Stimulated activated memory B cell treated with anti-CD40 and anti-IgM and Interleukin-4, amounts not matched to agents 10 μg/mL and 1 μg/mL and 100 μg/mL, for 72 hours (primary cell): ENCODE measurements around the gene CMTM3.
"Not testable (repeated sequence)": the region's sequence is repeated elsewhere in the genome, so short reads cannot be mapped to it uniquely, and the experiment has no call there.

ENCODE experiments used
- ATAC-seq: fragments of 150-1000 bp; cut with Tn5 transposase; 2 replicates; pipeline ENCODE4 v1.10.0; 2021
- H3K27ac Mint-ChIP-seq: one replicate; pipeline ENCODE4 v1.8.0; 2022; ENCODE audit warnings: mild to moderate bottlenecking, mixed read lengths
- H3K27me3 Mint-ChIP-seq: one replicate; pipeline ENCODE4 v1.8.0; 2022; ENCODE audit warnings: mixed read lengths
- H3K36me3 Mint-ChIP-seq: one replicate; pipeline ENCODE4 v1.8.0; 2022; ENCODE audit warnings: mixed read lengths
- H3K4me1 Mint-ChIP-seq: one replicate; pipeline ENCODE4 v1.8.0; 2022; ENCODE audit warnings: mixed read lengths
- H3K4me3 Mint-ChIP-seq: one replicate; pipeline ENCODE4 v1.8.0; 2022; ENCODE audit warnings: mild to moderate bottlenecking, moderate library complexity, mixed read lengths
- H3K9me3 Mint-ChIP-seq: one replicate; pipeline ENCODE4 v1.8.0; 2022; ENCODE audit warnings: mixed read lengths

Gene CMTM3

GRCh38 chr16:66631558-66631957 lies 27.1 kb downstream of the CMTM3 start:
- not testable (repeated sequence) for H3K4me1 Mint-ChIP-seq, ATAC-seq, H3K4me3 Mint-ChIP-seq, H3K9me3 Mint-ChIP-seq, H3K36me3 Mint-ChIP-seq, H3K27ac Mint-ChIP-seq
- peaks cover 46% of the 10 kb centered on the region for H3K27me3 Mint-ChIP-seq

GRCh38 chr16:66634527-66635196 lies 30.2 kb downstream of the CMTM3 start:
- ATAC-seq = no peak
- no peak overlapping the region for H3K27ac Mint-ChIP-seq
- no peaks in the 10 kb centered on the region for H3K9me3 Mint-ChIP-seq
- no peak overlapping the region for H3K4me3 Mint-ChIP-seq
- H3K4me1 Mint-ChIP-seq = no peaks in the 10 kb centered on the region
- peaks cover 66% of the 10 kb centered on the region for H3K27me3 Mint-ChIP-seq
- no peaks in the 10 kb centered on the region for H3K36me3 Mint-ChIP-seq

DNA sequence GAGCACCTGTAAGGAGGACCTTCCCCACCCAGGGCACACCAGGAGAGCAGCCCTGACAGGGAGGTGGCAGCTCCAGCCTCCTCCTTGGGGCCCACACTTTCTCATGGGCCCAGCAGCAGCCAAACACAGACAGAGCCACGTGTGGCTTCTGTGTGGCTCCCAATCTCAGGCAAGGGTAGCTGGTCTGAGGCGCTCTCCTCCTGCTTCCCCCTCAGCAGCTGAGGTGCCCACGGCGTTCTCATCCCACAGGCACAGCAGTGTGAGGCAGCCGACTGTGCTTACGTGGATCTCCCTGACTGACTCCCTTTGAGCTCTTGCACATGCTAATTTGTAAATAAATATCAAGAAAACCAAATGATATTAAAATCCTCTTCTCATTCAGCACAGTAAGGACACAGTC lies 30.9 kb downstream of the CMTM3 start:
- no peak for ATAC-seq
- Mint-ChIP-seq H3K9me3 (no peaks in the 10 kb centered on the region), H3K27me3 (peaks cover 66% of the 10 kb centered on the region), H3K36me3 (no peaks in the 10 kb centered on the region), H3K4me3 (no peak overlapping the region), H3K27ac (no peak overlapping the region), H3K4me1 (no peaks in the 10 kb centered on the region)

GRCh38 chr16:66636199-66636598 lies 31.7 kb downstream of the CMTM3 start:
- H3K27ac Mint-ChIP-seq = no peak overlapping the region
- ATAC-seq = no peak
- H3K9me3 Mint-ChIP-seq = no peaks in the 10 kb centered on the region

GRCh38 chr16:66637806-66638205 lies 33.3 kb downstream of the CMTM3 start:
- Mint-ChIP-seq H3K4me3 (no peak overlapping the region), H3K9me3 (no peaks in the 10 kb centered on the region), H3K27ac (no peak overlapping the region), H3K27me3 (peaks cover 53% of the 10 kb centered on the region), H3K4me1 (no peaks in the 10 kb centered on the region), H3K36me3 (no peaks in the 10 kb centered on the region)
- ATAC-seq = no peak

More at GRCh38 chr16:66636199-66636598, 31.7 kb downstream of the CMTM3 start:
- Mint-ChIP-seq H3K4me1 (no peaks in the 10 kb centered on the region), H3K36me3 (no peaks in the 10 kb centered on the region), H3K27me3 (peaks cover 66% of the 10 kb centered on the region), H3K4me3 (no peak overlapping the region)

GRCh38 chr16:66639091-66639885 lies 34.8 kb downstream of the CMTM3 start:
- Mint-ChIP-seq H3K9me3 (no peaks in the 10 kb centered on the region), H3K4me3 (no peak overlapping the region), H3K36me3 (no peaks in the 10 kb centered on the region), H3K27me3 (peaks cover 38% of the 10 kb centered on the region), H3K4me1 (no peaks in the 10 kb centered on the region), H3K27ac (no peak overlapping the region)
- ATAC-seq = no peak

- Mint-ChIP-seq H3K4me3 (no peak overlapping the region), H3K27me3 (peaks cover 30% of the 10 kb centered on the region)
- peak; percentile 8 for ATAC-seq
These were observed 36.3 kb downstream of the CMTM3 start for GRCh38 chr16:66640724-66641314.

DNA sequence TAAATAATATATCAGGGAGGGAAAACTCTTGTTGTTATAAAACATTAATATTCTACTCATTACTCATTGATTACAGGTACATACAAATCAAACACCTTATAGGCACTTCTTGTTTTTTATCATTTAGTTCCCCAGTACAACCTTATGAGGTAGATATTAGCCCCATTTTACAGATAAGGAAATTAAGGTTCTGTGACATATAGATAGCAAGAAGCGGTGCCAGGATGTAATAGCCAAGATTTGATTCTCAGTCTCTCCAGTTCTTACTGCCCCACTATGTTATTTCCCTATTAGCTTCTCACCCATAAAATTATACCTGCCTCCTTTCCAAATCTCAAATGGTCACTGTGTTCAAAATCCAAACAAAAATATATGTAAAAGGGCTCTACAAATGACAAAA lies 36.9 kb downstream of the CMTM3 start:
- no peak overlapping the region for H3K27ac Mint-ChIP-seq
- no peak overlapping the region for H3K4me3 Mint-ChIP-seq
- no peaks in the 10 kb centered on the region for H3K9me3 Mint-ChIP-seq
- H3K4me1 Mint-ChIP-seq = no peaks in the 10 kb centered on the region
- H3K36me3 Mint-ChIP-seq = no peaks in the 10 kb centered on the region
- no peak for ATAC-seq
- peaks cover 25% of the 10 kb centered on the region for H3K27me3 Mint-ChIP-seq

More at GRCh38 chr16:66640724-66641314, 36.3 kb downstream of the CMTM3 start:
- no peaks in the 10 kb centered on the region for H3K4me1 Mint-ChIP-seq
- H3K9me3 Mint-ChIP-seq = no peaks in the 10 kb centered on the region
- no peaks in the 10 kb centered on the region for H3K36me3 Mint-ChIP-seq
- no peak overlapping the region for H3K27ac Mint-ChIP-seq

GRCh38 chr16:66647866-66648265 lies 43.4 kb downstream of the CMTM3 start:
- no peak for ATAC-seq
- Mint-ChIP-seq H3K27me3 (peaks cover 21% of the 10 kb centered on the region), H3K4me3 (no peak overlapping the region), H3K36me3 (no peaks in the 10 kb centered on the region), H3K4me1 (peaks cover 8% of the 10 kb centered on the region), H3K9me3 (no peaks in the 10 kb centered on the region), H3K27ac (no peak overlapping the region)

GRCh38 chr16:66649167-66649566 lies 44.7 kb downstream of the CMTM3 start:
- H3K27ac Mint-ChIP-seq = no peak overlapping the region
- peaks cover 27% of the 10 kb centered on the region for H3K27me3 Mint-ChIP-seq
- H3K36me3 Mint-ChIP-seq = no peaks in the 10 kb centered on the region
- ATAC-seq = no peak
- H3K4me1 Mint-ChIP-seq = peaks cover 8% of the 10 kb centered on the region
- no peak overlapping the region for H3K4me3 Mint-ChIP-seq
- H3K9me3 Mint-ChIP-seq = no peaks in the 10 kb centered on the region

GRCh38 chr16:66649636-66650205 lies 45.2 kb downstream of the CMTM3 start:
- no peak for ATAC-seq
- peaks cover 32% of the 10 kb centered on the region for H3K27me3 Mint-ChIP-seq
- no peak overlapping the region for H3K27ac Mint-ChIP-seq
- H3K36me3 Mint-ChIP-seq = no peaks in the 10 kb centered on the region
- no peak overlapping the region for H3K4me3 Mint-ChIP-seq
- H3K9me3 Mint-ChIP-seq = no peaks in the 10 kb centered on the region
- H3K4me1 Mint-ChIP-seq = peaks cover 8% of the 10 kb centered on the region

DNA sequence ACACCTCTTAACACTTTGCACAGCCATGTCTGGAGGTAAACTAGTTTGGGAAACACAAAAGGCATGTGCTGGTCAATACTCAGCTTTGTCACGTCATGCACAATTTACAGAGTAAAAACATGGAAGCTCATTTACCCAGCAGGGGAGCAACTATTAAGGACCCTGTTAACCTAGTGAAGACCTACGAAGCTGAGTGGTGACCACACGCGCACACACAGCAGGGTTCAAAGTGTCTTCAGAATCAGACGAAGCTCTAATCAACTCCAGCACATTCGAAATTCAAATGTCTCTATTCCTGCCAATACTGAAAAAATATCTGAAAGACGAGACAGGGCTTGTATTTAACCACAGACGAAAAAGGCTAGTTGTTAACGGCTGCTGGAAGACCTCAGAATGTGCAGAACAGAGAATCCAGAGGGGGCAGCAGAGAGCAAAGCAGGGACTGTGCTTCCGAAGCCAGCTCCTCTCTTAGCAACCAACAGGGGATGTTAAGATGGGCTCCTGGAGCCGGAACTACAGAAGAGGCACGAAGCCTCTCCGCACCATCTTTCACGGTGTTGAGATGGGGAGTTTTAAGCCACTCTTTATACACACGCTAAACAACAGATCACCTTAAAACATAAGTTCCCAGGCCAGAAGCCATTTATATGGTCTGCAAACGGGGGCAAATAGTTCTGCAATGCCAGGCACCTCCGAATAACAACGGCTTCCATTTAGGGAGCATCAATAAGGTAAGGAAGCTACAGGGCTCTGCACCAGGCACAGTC lies 46.4 kb downstream of the CMTM3 start:
- H3K4me3 Mint-ChIP-seq = peak overlapping the region; percentile 26
- peak; percentile 89 for ATAC-seq
- H3K36me3 Mint-ChIP-seq = no peaks in the 10 kb centered on the region
- peaks cover 8% of the 10 kb centered on the region for H3K4me1 Mint-ChIP-seq
- H3K27ac Mint-ChIP-seq = no peak overlapping the region
- H3K9me3 Mint-ChIP-seq = no peaks in the 10 kb centered on the region
- peaks cover 38% of the 10 kb centered on the region for H3K27me3 Mint-ChIP-seq

DNA sequence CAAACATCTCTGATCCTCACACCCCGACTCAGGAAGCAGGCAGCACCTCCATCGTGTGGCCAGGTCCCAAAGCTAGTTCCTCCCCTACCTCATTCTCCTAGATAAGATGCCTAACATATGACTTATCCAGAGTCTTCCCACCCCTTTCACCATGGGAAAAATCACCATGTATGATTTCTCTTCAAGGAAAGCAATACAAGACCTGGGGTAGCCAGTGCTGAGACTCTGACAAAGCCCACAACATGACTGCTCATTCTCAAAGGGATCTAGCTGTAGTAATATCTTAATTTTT lies 46.9 kb downstream of the CMTM3 start:
- Mint-ChIP-seq H3K36me3 (no peaks in the 10 kb centered on the region), H3K27ac (no peak overlapping the region), H3K4me1 (peaks cover 8% of the 10 kb centered on the region), H3K9me3 (no peaks in the 10 kb centered on the region), H3K4me3 (peak overlapping the region; percentile 26), H3K27me3 (peaks cover 40% of the 10 kb centered on the region)
- ATAC-seq = no peak

DNA sequence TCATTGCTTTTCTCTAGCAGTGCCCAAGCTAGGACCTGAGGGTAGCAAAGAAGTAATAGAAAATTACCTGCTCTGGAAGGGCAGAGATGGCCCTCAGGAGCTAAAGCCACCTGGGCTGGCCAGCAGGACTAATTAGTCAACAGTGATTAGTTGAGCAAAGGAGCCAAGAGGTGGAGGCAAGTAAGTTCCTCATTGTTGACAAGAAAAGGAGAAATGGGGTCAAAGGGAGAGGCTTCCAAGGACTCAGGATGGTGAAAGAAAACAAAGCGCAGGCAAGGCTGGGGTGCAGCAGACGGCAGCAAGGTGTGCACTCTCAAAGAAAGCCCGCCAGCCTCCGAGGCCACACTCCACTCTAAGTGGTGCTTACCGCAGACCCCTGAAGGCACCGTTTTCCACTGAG lies 47.5 kb downstream of the CMTM3 start:
- H3K27me3 Mint-ChIP-seq = peaks cover 46% of the 10 kb centered on the region
- H3K4me1 Mint-ChIP-seq = peaks cover 8% of the 10 kb centered on the region
- no peak overlapping the region for H3K4me3 Mint-ChIP-seq
- no peak for ATAC-seq
- H3K36me3 Mint-ChIP-seq = no peaks in the 10 kb centered on the region
- no peaks in the 10 kb centered on the region for H3K9me3 Mint-ChIP-seq
- no peak overlapping the region for H3K27ac Mint-ChIP-seq
